HG03135 (cell line): ENCODE measurements around the gene EFHC2.

Experiments
- ATAC-seq: cut with Tn5 transposase; IDR thresholded peaks from one replicate; pipeline ENCODE4 v1.9.1; 2021; ENCODE audit warnings: mild to moderate bottlenecking, moderate library complexity; ENCODE audit not compliant: unreplicated experiment

The EFHC2 gene

GRCh38 chrX:44156726-44157125 lies 186.7 kb downstream of the EFHC2 start:
- ATAC-seq, result no peak

- ATAC-seq, result no peak
These were observed 188.3 kb downstream of the EFHC2 start for GRCh38 chrX:44155126-44155525.

GRCh38 chrX:44152852-44153251 lies 190.6 kb downstream of the EFHC2 start:
- no peak for ATAC-seq

- ATAC-seq, result no peak
These were observed 196.3 kb downstream of the EFHC2 start for GRCh38 chrX:44147130-44147529.

- no peak for ATAC-seq
These were observed 199.1 kb downstream of the EFHC2 start for GRCh38 chrX:44144177-44144945.

GRCh38 chrX:44143061-44143602 lies 200.3 kb downstream of the EFHC2 start:
- no peak for ATAC-seq

- no peak for ATAC-seq
These were observed 213.3 kb downstream of the EFHC2 start for GRCh38 chrX:44130189-44130588.

- no peak for ATAC-seq
These were observed 230.1 kb downstream of the EFHC2 start for GRCh38 chrX:44113337-44113736.

- ATAC-seq, result no peak
These were observed 236.6 kb downstream of the EFHC2 start for GRCh38 chrX:44106864-44107263.

GRCh38 chrX:44105228-44105913 lies 238.1 kb downstream of the EFHC2 start:
- no peak for ATAC-seq

GRCh38 chrX:44104699-44105098 lies 238.8 kb downstream of the EFHC2 start:
- ATAC-seq, result no peak

- ATAC-seq, result no peak
These were observed 242.2 kb downstream of the EFHC2 start for GRCh38 chrX:44101281-44101680.

GRCh38 chrX:44099366-44099765 lies 244.1 kb downstream of the EFHC2 start:
- no peak for ATAC-seq
